Uterus (tissue), 4 donors: ENCODE measurements around the gene IPO11. TPM values are rescaled to one million over a fixed set of nuclear protein-coding genes. Genes with fewer than 3 reads are reported as not detected.

Source experiments
- DNase-seq, 2 donors: peaks; one replicate each; pipeline ENCODE4 v3.0.0-alpha.2; 2019 to 2020
- H3K27ac ChIP-seq, 2 donors: fragments of 200-600 bp; sonication (generic); 1 replicate in 1 of 2; 2 replicates in 1 of 2; pipeline ENCODE4 v1.5.1; 2016 to 2018
- H3K27me3 ChIP-seq, 2 donors: fragments of 200-600 bp; sonication (generic); one replicate each; pipeline ENCODE4 v1.5.1; 2018 to 2019; ENCODE audit warnings: control low read depth in 1 of 2
- H3K36me3 ChIP-seq, 2 donors: fragments of 200-600 bp; sonication (generic); one replicate each; pipeline ENCODE4 v1.5.1; 2019; ENCODE audit warnings: control low read depth in 1 of 2
- H3K4me1 ChIP-seq, 2 donors: fragments of 200-600 bp; sonication (generic); one replicate each; pipeline ENCODE4 v1.5.1; 2018 to 2019; ENCODE audit warnings: control low read depth in 1 of 2
- H3K4me3 ChIP-seq, 2 donors: fragments of 200-600 bp; sonication (generic); 1 replicate in 1 of 2; 2 replicates in 1 of 2; pipeline ENCODE4 v1.5.1; 2018 to 2019; ENCODE audit warnings: mild to moderate bottlenecking in 1 of 2
- H3K9me3 ChIP-seq, 2 donors: fragments of 200-600 bp; sonication (generic); one replicate each; pipeline ENCODE4 v1.5.1; 2019; ENCODE audit warnings: control low read depth in 1 of 2
- POLR2A ChIP-seq, 2 donors: fragments of 450-650 bp; IDR thresholded peaks; one replicate each; pipeline ENCODE4 v1.6.1; 2016; ENCODE audit warnings: antibody characterized with exemption in 2 of 2, mild to moderate bottlenecking in 1 of 2, moderate library complexity in 1 of 2
- intact Hi-C: fragments of 100-400 bp; cut with DNase I; formaldehyde crosslinking; loops from one replicate; pipeline ENCODE4 v1.15.1; 2023; ENCODE audit warnings: low total_unique reads
- total RNA-seq, 4 donors: library from RNA; depleted of rRNA in 3 of 4; stranded (reverse); fragments of >200 nt in 3 of 4; gene quantifications; one replicate each; pipeline versions ENCODE4 v1.1.0 to v1.2.4, GENCODE V29; 2014 to 2023
- TF ChIP-seq, protein P1 (sequence below), 4 experiments: fragments of 200-600 bp in 2 of 4; fragments of 450-650 bp in 2 of 4; sonication (generic) in 2 of 4; IDR thresholded peaks; one replicate each; pipeline ENCODE4 v1.5.1; 2016 to 2019; ENCODE audit warnings: antibody characterized with exemption in 4 of 4, mild to moderate bottlenecking in 2 of 4, moderate library complexity in 1 of 4
- donor health status: DM: yes; HTN: yes; CAD: no.

The IPO11 gene
- total RNA-seq, 4 donors from 2014 or later, result 20.0 to 62.0 (median 45.3) TPM

DNA sequence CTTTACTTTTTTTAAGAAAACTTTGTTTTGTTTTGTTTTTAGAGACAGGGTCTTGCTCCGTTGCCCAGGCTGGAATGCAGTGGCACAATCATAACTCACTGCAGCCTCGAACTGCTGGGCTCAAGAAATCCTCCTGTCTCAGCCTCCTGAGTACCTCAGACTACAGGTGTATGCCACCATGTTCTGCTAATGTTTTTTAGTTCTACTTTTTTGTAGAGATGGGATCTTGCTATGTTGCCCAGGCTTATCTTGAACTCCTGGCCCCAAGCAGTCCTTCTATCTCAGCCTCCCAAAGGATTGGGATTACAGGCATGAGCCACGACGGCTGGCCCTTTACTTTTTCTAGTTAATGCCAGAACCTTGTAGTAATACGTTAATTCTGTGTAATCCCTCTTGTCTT, 36.0 kb downstream of the IPO11 start:
- H3K4me3 ChIP-seq, result no peak overlapping the region
- TF ChIP-seq POLR2A (IDR thresholded peaks at IDR 0.05), result no peak
- TF ChIP-seq, protein P1, sequence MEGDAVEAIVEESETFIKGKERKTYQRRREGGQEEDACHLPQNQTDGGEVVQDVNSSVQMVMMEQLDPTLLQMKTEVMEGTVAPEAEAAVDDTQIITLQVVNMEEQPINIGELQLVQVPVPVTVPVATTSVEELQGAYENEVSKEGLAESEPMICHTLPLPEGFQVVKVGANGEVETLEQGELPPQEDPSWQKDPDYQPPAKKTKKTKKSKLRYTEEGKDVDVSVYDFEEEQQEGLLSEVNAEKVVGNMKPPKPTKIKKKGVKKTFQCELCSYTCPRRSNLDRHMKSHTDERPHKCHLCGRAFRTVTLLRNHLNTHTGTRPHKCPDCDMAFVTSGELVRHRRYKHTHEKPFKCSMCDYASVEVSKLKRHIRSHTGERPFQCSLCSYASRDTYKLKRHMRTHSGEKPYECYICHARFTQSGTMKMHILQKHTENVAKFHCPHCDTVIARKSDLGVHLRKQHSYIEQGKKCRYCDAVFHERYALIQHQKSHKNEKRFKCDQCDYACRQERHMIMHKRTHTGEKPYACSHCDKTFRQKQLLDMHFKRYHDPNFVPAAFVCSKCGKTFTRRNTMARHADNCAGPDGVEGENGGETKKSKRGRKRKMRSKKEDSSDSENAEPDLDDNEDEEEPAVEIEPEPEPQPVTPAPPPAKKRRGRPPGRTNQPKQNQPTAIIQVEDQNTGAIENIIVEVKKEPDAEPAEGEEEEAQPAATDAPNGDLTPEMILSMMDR (IDR thresholded peaks at IDR 0.05), result no peak
- no peak for DNase-seq
- no peaks in the 10 kb centered on the region for H3K4me1 ChIP-seq
- H3K36me3 ChIP-seq, result no peaks in the 10 kb centered on the region
- intact Hi-C loops, result no loop called here
- no peak overlapping the region for H3K27ac ChIP-seq
- H3K27me3 ChIP-seq, result no peaks in the 10 kb centered on the region
- H3K9me3 ChIP-seq, result no peaks in the 10 kb centered on the region

DNA sequence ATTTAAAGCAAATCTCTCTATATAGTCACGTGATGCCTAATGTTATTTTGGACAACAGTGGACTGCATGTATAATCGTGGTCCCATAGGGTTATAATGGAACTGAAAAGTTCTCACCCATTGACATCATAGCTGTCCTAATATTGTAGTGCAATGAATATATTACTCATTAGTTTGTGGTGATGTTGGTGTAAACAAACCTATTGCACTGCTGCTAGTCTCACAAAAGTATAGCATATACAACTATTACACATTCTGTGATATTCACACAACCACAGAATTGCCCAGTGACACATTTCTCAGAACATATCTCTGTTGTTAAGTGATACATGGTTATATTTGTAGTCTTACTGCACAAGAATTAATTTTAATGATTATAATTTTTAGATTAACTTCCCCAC, 37.7 kb downstream of the IPO11 start:
- no peaks in the 10 kb centered on the region for H3K36me3 ChIP-seq
- H3K9me3 ChIP-seq, result no peaks in the 10 kb centered on the region
- TF ChIP-seq, protein P1 (IDR thresholded peaks at IDR 0.05), result no peak
- no peak for TF ChIP-seq POLR2A (IDR thresholded peaks at IDR 0.05)
- no peaks in the 10 kb centered on the region for H3K4me1 ChIP-seq
- intact Hi-C loops, result no loop called here
- H3K27me3 ChIP-seq, result no peaks in the 10 kb centered on the region
- no peak overlapping the region for H3K4me3 ChIP-seq
- H3K27ac ChIP-seq, result no peak overlapping the region
- DNase-seq, result no peak

DNA sequence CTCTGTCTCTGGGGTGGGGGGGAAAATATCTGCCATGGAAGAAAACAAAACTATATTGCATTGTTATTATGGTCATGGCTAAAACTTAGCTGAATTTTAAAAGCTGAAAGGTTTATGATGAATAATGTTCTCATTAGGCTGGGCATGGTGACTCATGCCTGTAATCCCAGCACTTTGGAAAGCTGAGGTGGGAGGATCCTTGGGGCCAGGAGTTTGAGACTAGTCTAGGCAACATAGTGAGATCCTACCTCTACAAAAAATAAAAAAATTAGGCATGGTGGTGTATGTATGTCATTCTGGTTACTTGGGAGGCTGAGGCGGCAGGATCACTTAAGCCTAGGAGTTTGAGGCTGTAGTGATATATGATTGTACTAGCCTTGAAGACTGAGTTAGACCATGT, 44.5 kb downstream of the IPO11 start:
- no peaks in the 10 kb centered on the region for H3K9me3 ChIP-seq
- no peak overlapping the region for H3K4me3 ChIP-seq
- intact Hi-C loops, result no loop called here
- H3K27me3 ChIP-seq, result no peaks in the 10 kb centered on the region
- no peaks in the 10 kb centered on the region for H3K36me3 ChIP-seq
- DNase-seq, result no peak
- H3K4me1 ChIP-seq, result peaks cover 0 to 3% of the 10 kb centered on the region in 2 donors
- H3K27ac ChIP-seq, result no peak overlapping the region
- TF ChIP-seq, protein P1 (IDR thresholded peaks at IDR 0.05), result no peak
- TF ChIP-seq POLR2A (IDR thresholded peaks at IDR 0.05), result no peak

DNA sequence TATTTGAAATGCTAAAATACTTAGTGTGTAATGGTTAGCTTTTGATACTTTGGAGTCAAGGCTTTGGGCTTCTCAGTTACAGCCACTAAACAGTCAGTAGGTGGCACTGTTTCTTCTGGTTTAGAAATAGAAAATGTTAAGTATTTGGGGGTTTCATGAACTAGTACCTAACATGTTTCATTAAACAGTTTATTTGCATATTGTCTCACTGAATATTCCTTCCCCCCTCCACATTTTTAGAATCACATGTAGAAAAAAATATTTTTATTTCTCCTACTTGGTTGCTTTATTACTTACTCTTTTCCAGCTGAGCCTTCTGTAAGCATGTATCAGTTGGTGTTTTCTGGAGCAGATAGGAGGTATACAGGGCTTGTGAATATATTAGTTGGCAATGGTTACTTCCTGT, 48.0 kb downstream of the IPO11 start:
- Histone ChIP-seq H3K4me3 (no peak overlapping the region), H3K4me1 (peaks cover 0 to 3% of the 10 kb centered on the region in 2 donors), H3K9me3 (no peaks in the 10 kb centered on the region), H3K36me3 (no peaks in the 10 kb centered on the region), H3K27ac (no peak overlapping the region), H3K27me3 (no peaks in the 10 kb centered on the region)
- intact Hi-C loops, result no loop called here
- TF ChIP-seq POLR2A (IDR thresholded peaks at IDR 0.05), result no peak
- TF ChIP-seq, protein P1 (IDR thresholded peaks at IDR 0.05), result peak; percentile 41 to 60 (median 57)
- DNase-seq, result no peak

DNA sequence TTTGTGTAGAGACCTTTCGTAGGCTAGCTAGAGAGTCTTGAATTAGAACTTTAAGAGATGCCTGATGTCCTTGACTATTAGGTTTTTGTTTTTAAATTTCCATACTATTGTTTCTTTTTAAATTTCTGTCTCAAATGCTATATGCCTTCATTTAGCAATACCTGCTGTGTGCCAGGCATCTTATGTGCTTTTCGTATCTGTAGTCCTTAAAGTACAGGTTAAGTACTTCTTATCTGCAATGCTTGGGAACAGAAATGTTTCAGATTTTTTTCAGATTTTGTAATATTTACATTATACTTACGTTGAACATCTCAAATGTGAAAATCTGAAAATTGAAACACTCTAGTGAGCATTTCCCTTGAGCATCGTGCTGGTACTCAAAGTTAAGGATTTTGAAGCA, 49.0 kb downstream of the IPO11 start:
- H3K4me1 ChIP-seq, result peaks cover 0 to 3% of the 10 kb centered on the region in 2 donors
- intact Hi-C loops, result no loop called here
- no peak for TF ChIP-seq POLR2A (IDR thresholded peaks at IDR 0.05)
- TF ChIP-seq, protein P1 (IDR thresholded peaks at IDR 0.05), result no peak

More for the DNA sequence above, 49.0 kb downstream of the IPO11 start:
- Histone ChIP-seq H3K36me3 (no peaks in the 10 kb centered on the region), H3K27me3 (no peaks in the 10 kb centered on the region), H3K4me3 (no peak overlapping the region), H3K9me3 (no peaks in the 10 kb centered on the region), H3K27ac (no peak overlapping the region)
- DNase-seq, result no peak
